Progenitor cell of endocrine pancreas (in vitro differentiated cells): ENCODE results near the gene VGLL4. TPM values are rescaled to one million over a fixed set of nuclear protein-coding genes. Genes with fewer than 3 reads are reported as not detected.

ENCODE experiments used
- DNase-seq: peaks from one replicate; pipeline ENCODE4 v3.0.0; 2021; ENCODE audit warnings: low spot score; ENCODE audit not compliant: unreplicated experiment
- H3K27ac Mint-ChIP-seq: 2 replicates; pipeline ENCODE4 v1.8.0; 2021; ENCODE audit warnings: mild to moderate bottlenecking, moderate library complexity, mixed read lengths
- H3K27me3 Mint-ChIP-seq: 2 replicates; pipeline ENCODE4 v1.8.0; 2021; ENCODE audit warnings: mixed read lengths
- H3K36me3 Mint-ChIP-seq: 2 replicates; pipeline ENCODE4 v1.8.0; 2022; ENCODE audit warnings: mixed read lengths; ENCODE audit not compliant: insufficient read depth
- H3K4me1 Mint-ChIP-seq: 2 replicates; pipeline ENCODE4 v1.8.0; 2021; ENCODE audit warnings: low read depth, mixed read lengths
- H3K4me3 Mint-ChIP-seq: 2 replicates; pipeline ENCODE4 v1.8.0; 2021; ENCODE audit warnings: low read depth, mild to moderate bottlenecking, moderate library complexity, mixed read lengths
- H3K9me3 Mint-ChIP-seq: 2 replicates; pipeline ENCODE4 v1.8.0; 2021; ENCODE audit warnings: low read depth, mixed read lengths
- CTCF ChIP-seq: fragments of 200-600 bp; sonication (generic); IDR thresholded peaks from one replicate; pipeline ENCODE4 v1.5.0; 2021; ENCODE audit warnings: antibody characterized with exemption, mild to moderate bottlenecking; ENCODE audit not compliant: unreplicated experiment
- total RNA-seq: library from RNA; stranded (reverse); gene quantifications from 2 replicates; pipeline ENCODE4 v1.2.1, GENCODE V29; 2021

The VGLL4 gene
- total RNA-seq, 1 donor from 2014 or later, result 93.2 TPM

- H3K27me3 Mint-ChIP-seq, result no peaks in the 10 kb centered on the region
- no peak for TF ChIP-seq CTCF
- no peak overlapping the region for H3K4me3 Mint-ChIP-seq
- peak overlapping the region; percentile 84 for H3K27ac Mint-ChIP-seq
- no peak for DNase-seq
- peaks cover 20% of the 10 kb centered on the region for H3K36me3 Mint-ChIP-seq
- H3K9me3 Mint-ChIP-seq, result no peaks in the 10 kb centered on the region
- H3K4me1 Mint-ChIP-seq, result peaks cover 4% of the 10 kb centered on the region
These were observed 85.7 kb downstream of the VGLL4 start for GRCh38 chr3:11558002-11558401.

GRCh38 chr3:11556851-11557644, 86.7 kb downstream of the VGLL4 start:
- no peaks in the 10 kb centered on the region for H3K27me3 Mint-ChIP-seq
- H3K4me3 Mint-ChIP-seq, result no peak overlapping the region
- TF ChIP-seq CTCF, result no peak
- no peak for DNase-seq
- no peaks in the 10 kb centered on the region for H3K9me3 Mint-ChIP-seq
- H3K36me3 Mint-ChIP-seq, result peaks cover 24% of the 10 kb centered on the region
- peaks cover 4% of the 10 kb centered on the region for H3K4me1 Mint-ChIP-seq
- peak overlapping the region; percentile 43 for H3K27ac Mint-ChIP-seq

- DNase-seq, result no peak
- peaks cover 4% of the 10 kb centered on the region for H3K4me1 Mint-ChIP-seq
- no peaks in the 10 kb centered on the region for H3K9me3 Mint-ChIP-seq
- peaks cover 28% of the 10 kb centered on the region for H3K36me3 Mint-ChIP-seq
- peak overlapping the region; percentile 77 for H3K27ac Mint-ChIP-seq
- no peaks in the 10 kb centered on the region for H3K27me3 Mint-ChIP-seq
- no peak overlapping the region for H3K4me3 Mint-ChIP-seq
- no peak for TF ChIP-seq CTCF
These were observed 87.7 kb downstream of the VGLL4 start for GRCh38 chr3:11555881-11556633.

GRCh38 chr3:11555211-11555782, 88.4 kb downstream of the VGLL4 start:
- H3K4me3 Mint-ChIP-seq, result no peak overlapping the region
- H3K27me3 Mint-ChIP-seq, result no peaks in the 10 kb centered on the region
- H3K36me3 Mint-ChIP-seq, result peaks cover 32% of the 10 kb centered on the region

More at GRCh38 chr3:11555211-11555782, 88.4 kb downstream of the VGLL4 start:
- no peak for TF ChIP-seq CTCF
- no peak for DNase-seq
- Mint-ChIP-seq H3K9me3 (no peaks in the 10 kb centered on the region), H3K27ac (peak overlapping the region; percentile 77), H3K4me1 (peaks cover 4% of the 10 kb centered on the region)
